Keratinocyte (primary cell): ENCODE measurements around the gene IFT43. TPM values are rescaled to one million over a fixed set of nuclear protein-coding genes. Genes with fewer than 3 reads are reported as not detected.

Experiments
- DNase-seq: peaks from one replicate; pipeline ENCODE4 v3.0.0-alpha.2; 2011; ENCODE audit warnings: low read depth, missing footprints, low spot score
- FAIRE-seq: peaks from 2 replicates; lab custom pipeline; 2011; peaks lifted over from hg19 to GRCh38; lab: Jason Lieb, UNC
- H2AFZ ChIP-seq: 2 replicates; pipeline ENCODE4 v1.6.0; 2012; ENCODE audit warnings: low read length, control low read depth, inconsistent platforms; ENCODE audit not compliant: control insufficient read depth
- H3K27ac ChIP-seq: 2 replicates; pipeline ENCODE4 v1.5.1; 2011; ENCODE audit warnings: low read length; ENCODE audit not compliant: control insufficient read depth, insufficient read depth
- H3K27me3 ChIP-seq: 3 replicates; pipeline ENCODE4 v1.6.0; 2011; ENCODE audit warnings: low read length; ENCODE audit not compliant: control insufficient read depth, insufficient read depth; ENCODE audit errors: extremely low read depth
- H3K36me3 ChIP-seq, 2 experiments: 2 replicates in 1 of 2; 3 replicates in 1 of 2; pipeline ENCODE4 v1.5.1; 2011; ENCODE audit warnings: low read length in 2 of 2, mild to moderate bottlenecking in 1 of 2; ENCODE audit not compliant: control insufficient read depth in 2 of 2, insufficient read depth in 2 of 2; ENCODE audit errors: extremely low read depth in 1 of 2
- H3K4me1 ChIP-seq: 3 replicates; pipeline ENCODE4 v1.5.1; 2011; ENCODE audit warnings: low read length; ENCODE audit not compliant: control insufficient read depth, insufficient read depth; ENCODE audit errors: extremely low read depth
- H3K4me2 ChIP-seq: 3 replicates; pipeline ENCODE4 v1.6.0; 2011; ENCODE audit warnings: low read depth, low read length; ENCODE audit not compliant: control insufficient read depth, insufficient read depth; ENCODE audit errors: extremely low read depth
- H3K4me3 ChIP-seq, 3 experiments: fragments of 200-600 bp in 1 of 3; sonication (generic) in 1 of 3; 2 replicates in 2 of 3; 3 replicates in 1 of 3; pipeline ENCODE4 v1.5.1; 2011 to 2016; ENCODE audit warnings: low read length in 3 of 3, mild to moderate bottlenecking in 3 of 3, control low read depth in 2 of 3, inconsistent platforms in 1 of 3, low read depth in 1 of 3, mixed read lengths in 1 of 3, mixed run types in 1 of 3, moderate library complexity in 1 of 3; ENCODE audit not compliant: control insufficient read depth in 2 of 3, insufficient read depth in 2 of 3; ENCODE audit errors: extremely low read depth in 1 of 3
- H3K79me2 ChIP-seq: 2 replicates; pipeline ENCODE4 v1.6.0; 2012; ENCODE audit warnings: low read length; ENCODE audit not compliant: control insufficient read depth, insufficient read depth
- H3K9ac ChIP-seq: 3 replicates; pipeline ENCODE4 v1.6.0; 2011; ENCODE audit warnings: low read length; ENCODE audit not compliant: control insufficient read depth, insufficient read depth; ENCODE audit errors: extremely low read depth
- H3K9me1 ChIP-seq: 3 replicates; pipeline ENCODE4 v1.6.0; 2011; ENCODE audit warnings: low read length; ENCODE audit not compliant: control insufficient read depth, insufficient read depth; ENCODE audit errors: extremely low read depth
- H3K9me3 ChIP-seq: 2 replicates; pipeline ENCODE4 v1.5.1; 2012; ENCODE audit warnings: low read depth, low read length; ENCODE audit not compliant: control insufficient read depth
- H4K20me1 ChIP-seq: 3 replicates; pipeline ENCODE4 v1.6.0; 2011; ENCODE audit warnings: low read length; ENCODE audit not compliant: control insufficient read depth, insufficient read depth; ENCODE audit errors: extremely low read depth
- EZH2 ChIP-seq: IDR thresholded peaks from one replicate; pipeline ENCODE4 v1.6.1; 2012; ENCODE audit warnings: inconsistent platforms, mild to moderate bottlenecking, low read length, moderate library complexity
- dilution Hi-C: fragments of 300-500 bp; cut with MboI; formaldehyde crosslinking; loops from one replicate; pipeline ENCODE4 v1.7.0; 2020; ENCODE audit warnings: low sequenced_read_pairs; ENCODE audit not compliant: extremely low pct_ligation_motif_present
- polyA plus RNA-seq, 5 experiments: library from polyadenylated mRNA; depleted of rRNA in 3 of 5; stranded (reverse) in 3 of 5; stranded (forward) in 1 of 5; unstranded in 1 of 5; fragments of >200 nt; gene quantifications; 1 replicate in 1 of 5; 2 replicates in 3 of 5; 3 replicates in 1 of 5; pipeline versions ENCODE4 v1.2.1 to v1.2.3, GENCODE V29; 2011 to 2012; ENCODE audit warnings: missing spikeins in 2 of 5, low read depth in 1 of 5, low replicate concordance in 1 of 5
- TF ChIP-seq, protein P1 (sequence below), 3 experiments: IDR thresholded peaks in 1 of 3; conservative IDR thresholded peaks in 1 of 3; optimal IDR thresholded peaks in 1 of 3; 2 replicates in 2 of 3; 3 replicates in 1 of 3; pipeline versions ENCODE3 to v1.5.1; 2011; ENCODE audit warnings: low read length in 3 of 3, mild to moderate bottlenecking in 3 of 3, moderate library complexity in 2 of 3, control low read depth in 1 of 3, inconsistent platforms in 1 of 3; ENCODE audit not compliant: insufficient read depth in 2 of 3; ENCODE audit errors: extremely low read depth in 1 of 3

IFT43 gene
- polyA plus RNA-seq, 1 donor (not counting 4 experiments of a cell fraction or from before 2014, with no cell fraction given) = 41.6 TPM

DNA sequence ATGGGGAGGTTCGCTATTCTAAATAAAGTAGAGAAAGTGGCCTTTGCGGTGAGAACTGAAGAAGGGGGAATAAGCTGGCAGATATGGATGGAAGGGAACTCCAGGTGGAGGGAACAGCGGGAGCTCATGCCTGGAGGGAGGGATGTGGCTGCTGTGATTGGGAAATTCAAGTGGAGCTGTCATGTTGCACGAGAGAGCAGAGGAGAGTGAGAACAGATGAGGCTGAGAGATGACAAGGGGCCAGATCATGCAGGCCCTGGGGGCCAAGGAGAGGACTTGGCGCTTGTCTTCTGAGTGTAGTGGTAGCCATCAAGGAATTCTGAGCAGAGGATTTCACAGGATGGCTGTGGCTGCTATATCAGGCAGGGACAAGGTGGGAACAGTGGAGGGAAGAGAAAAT, 38.8 kb upstream of the IFT43 start:
- Histone ChIP-seq H3K9me1 (no peaks in the 10 kb centered on the region), H3K4me2 (no peak overlapping the region), H4K20me1 (no peaks in the 10 kb centered on the region), H3K9me3 (no peaks in the 10 kb centered on the region), H2AFZ (no peak overlapping the region), H3K36me3 (no peaks in the 10 kb centered on the region), H3K4me3 (no peak overlapping the region), H3K4me1 (no peaks in the 10 kb centered on the region), H3K79me2 (no peaks in the 10 kb centered on the region), H3K9ac (no peak overlapping the region), H3K27me3 (no peaks in the 10 kb centered on the region), H3K27ac (no peak overlapping the region)
- FAIRE-seq (no peak), DNase-seq (no peak)
- TF ChIP-seq, protein P1, sequence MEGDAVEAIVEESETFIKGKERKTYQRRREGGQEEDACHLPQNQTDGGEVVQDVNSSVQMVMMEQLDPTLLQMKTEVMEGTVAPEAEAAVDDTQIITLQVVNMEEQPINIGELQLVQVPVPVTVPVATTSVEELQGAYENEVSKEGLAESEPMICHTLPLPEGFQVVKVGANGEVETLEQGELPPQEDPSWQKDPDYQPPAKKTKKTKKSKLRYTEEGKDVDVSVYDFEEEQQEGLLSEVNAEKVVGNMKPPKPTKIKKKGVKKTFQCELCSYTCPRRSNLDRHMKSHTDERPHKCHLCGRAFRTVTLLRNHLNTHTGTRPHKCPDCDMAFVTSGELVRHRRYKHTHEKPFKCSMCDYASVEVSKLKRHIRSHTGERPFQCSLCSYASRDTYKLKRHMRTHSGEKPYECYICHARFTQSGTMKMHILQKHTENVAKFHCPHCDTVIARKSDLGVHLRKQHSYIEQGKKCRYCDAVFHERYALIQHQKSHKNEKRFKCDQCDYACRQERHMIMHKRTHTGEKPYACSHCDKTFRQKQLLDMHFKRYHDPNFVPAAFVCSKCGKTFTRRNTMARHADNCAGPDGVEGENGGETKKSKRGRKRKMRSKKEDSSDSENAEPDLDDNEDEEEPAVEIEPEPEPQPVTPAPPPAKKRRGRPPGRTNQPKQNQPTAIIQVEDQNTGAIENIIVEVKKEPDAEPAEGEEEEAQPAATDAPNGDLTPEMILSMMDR (optimal IDR thresholded peaks at IDR 0.05 in 1 of 3, IDR thresholded peaks at IDR 0.05 in 1 of 3, conservative IDR thresholded peaks at IDR 0.05 in 1 of 3; ENCODE audit: extremely low read depth in 1 of 3, insufficient read depth in 2 of 3, low read length in 3 of 3) = no peak
- no peak for TF ChIP-seq EZH2
- dilution Hi-C loops = no loop called here

DNA sequence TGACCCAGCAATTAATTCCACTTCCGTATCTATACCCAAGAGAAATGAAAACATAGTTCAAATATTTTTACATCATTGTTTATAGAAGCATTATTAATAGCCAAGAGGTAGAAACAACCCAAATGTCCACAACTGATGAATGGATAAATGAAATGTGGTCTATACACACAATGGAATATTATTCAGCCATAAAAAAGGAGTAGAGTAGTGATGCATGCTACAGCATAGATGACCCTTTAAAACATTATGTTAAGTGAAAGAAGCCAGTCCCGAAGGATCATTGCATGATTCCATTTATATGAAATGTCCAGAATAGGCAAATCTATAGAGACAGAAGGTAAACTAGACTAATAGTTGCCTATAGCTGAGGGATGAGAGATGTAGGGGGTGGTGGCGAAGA, 33.1 kb upstream of the IFT43 start:
- FAIRE-seq = no peak
- no peaks in the 10 kb centered on the region for H3K27me3 ChIP-seq
- no peak overlapping the region for H3K27ac ChIP-seq
- H4K20me1 ChIP-seq = no peaks in the 10 kb centered on the region
- no peak overlapping the region for H3K4me2 ChIP-seq
- no peaks in the 10 kb centered on the region for H3K9me1 ChIP-seq
- H3K4me3 ChIP-seq = no peak overlapping the region
- H3K36me3 ChIP-seq = no peaks in the 10 kb centered on the region
- DNase-seq = no peak
- no peaks in the 10 kb centered on the region for H3K79me2 ChIP-seq
- dilution Hi-C loops = no loop called here
- H2AFZ ChIP-seq = no peak overlapping the region
- no peak overlapping the region for H3K9ac ChIP-seq
- no peaks in the 10 kb centered on the region for H3K4me1 ChIP-seq
- TF ChIP-seq, protein P1 (optimal IDR thresholded peaks at IDR 0.05 in 1 of 3, IDR thresholded peaks at IDR 0.05 in 1 of 3, conservative IDR thresholded peaks at IDR 0.05 in 1 of 3; ENCODE audit: extremely low read depth in 1 of 3, insufficient read depth in 2 of 3, low read length in 3 of 3) = no peak
- TF ChIP-seq EZH2 = no peak
- no peaks in the 10 kb centered on the region for H3K9me3 ChIP-seq
